NB4 (cell line): ENCODE data around the gene DHRS3.

ENCODE experiments used
- MYC ChIP-seq: IDR thresholded peaks from 2 replicates; pipeline ENCODE4 v1.6.1; 2011; ENCODE audit warnings: low read depth, low read length
- POLR2A ChIP-seq: IDR thresholded peaks from 2 replicates; pipeline ENCODE4 v1.6.1; 2011; ENCODE audit warnings: mild to moderate bottlenecking; ENCODE audit not compliant: insufficient read length; ENCODE audit errors: extremely low read depth
- TF ChIP-seq, protein P1 (sequence below): IDR thresholded peaks from one replicate; pipeline ENCODE4 v1.5.1; 2012; ENCODE audit warnings: low read depth, low read length

DNA sequence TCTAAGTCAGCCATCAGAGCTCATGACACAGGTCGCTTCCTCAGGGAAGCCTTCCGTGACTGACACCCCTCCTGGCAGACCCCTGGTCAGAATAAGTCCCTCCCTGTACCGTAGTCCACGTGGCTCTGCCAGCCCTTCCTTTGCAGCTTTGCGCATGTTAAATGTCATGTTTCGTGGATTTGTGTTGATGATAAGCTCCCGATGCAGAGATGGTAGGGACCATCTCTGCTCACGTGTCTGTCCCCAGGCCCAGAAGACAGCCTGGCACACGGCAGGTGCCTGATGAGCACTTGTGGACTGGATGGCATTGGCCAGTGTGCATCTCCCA is 75.9 kb downstream of the DHRS3 start:
- TF ChIP-seq MYC = no peak
- TF ChIP-seq POLR2A = no peak
- TF ChIP-seq, protein P1, sequence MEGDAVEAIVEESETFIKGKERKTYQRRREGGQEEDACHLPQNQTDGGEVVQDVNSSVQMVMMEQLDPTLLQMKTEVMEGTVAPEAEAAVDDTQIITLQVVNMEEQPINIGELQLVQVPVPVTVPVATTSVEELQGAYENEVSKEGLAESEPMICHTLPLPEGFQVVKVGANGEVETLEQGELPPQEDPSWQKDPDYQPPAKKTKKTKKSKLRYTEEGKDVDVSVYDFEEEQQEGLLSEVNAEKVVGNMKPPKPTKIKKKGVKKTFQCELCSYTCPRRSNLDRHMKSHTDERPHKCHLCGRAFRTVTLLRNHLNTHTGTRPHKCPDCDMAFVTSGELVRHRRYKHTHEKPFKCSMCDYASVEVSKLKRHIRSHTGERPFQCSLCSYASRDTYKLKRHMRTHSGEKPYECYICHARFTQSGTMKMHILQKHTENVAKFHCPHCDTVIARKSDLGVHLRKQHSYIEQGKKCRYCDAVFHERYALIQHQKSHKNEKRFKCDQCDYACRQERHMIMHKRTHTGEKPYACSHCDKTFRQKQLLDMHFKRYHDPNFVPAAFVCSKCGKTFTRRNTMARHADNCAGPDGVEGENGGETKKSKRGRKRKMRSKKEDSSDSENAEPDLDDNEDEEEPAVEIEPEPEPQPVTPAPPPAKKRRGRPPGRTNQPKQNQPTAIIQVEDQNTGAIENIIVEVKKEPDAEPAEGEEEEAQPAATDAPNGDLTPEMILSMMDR = no peak
